Ishikawa (cell line): ENCODE results near the gene BMI1.

Experiments used
- EP300 ChIP-seq: IDR thresholded peaks from 2 replicates; pipeline ENCODE4 v1.6.1; 2012; ENCODE audit warnings: borderline replicate concordance
- FOXM1 ChIP-seq: IDR thresholded peaks from 2 replicates; pipeline ENCODE4 v1.6.1; 2012; ENCODE audit warnings: low read depth, borderline replicate concordance
- MAX ChIP-seq: IDR thresholded peaks from 2 replicates; pipeline ENCODE4 v1.6.1; 2012
- RAD21 ChIP-seq: IDR thresholded peaks from 2 replicates; pipeline ENCODE4 v1.6.1; 2012; ENCODE audit warnings: low read depth
- TCF12 ChIP-seq: IDR thresholded peaks from 2 replicates; pipeline ENCODE4 v1.6.1; 2012; ENCODE audit warnings: low read depth
- USF1 ChIP-seq: IDR thresholded peaks from 2 replicates; pipeline ENCODE4 v1.6.1; 2012
- YY1 ChIP-seq: IDR thresholded peaks from 2 replicates; pipeline ENCODE4 v1.6.1; 2012; ENCODE audit warnings: low read depth

- TF ChIP-seq MAX (no peak), USF1 (no peak), EP300 (no peak), YY1 (no peak), RAD21 (no peak), FOXM1 (no peak), TCF12 (no peak)
Observed at GRCh38 chr10:22368981-22369380, 48.1 kb downstream of the BMI1 start.
